K562 (cell line): Measurements from ENCODE around the gene KL. TPM values are rescaled to one million over a fixed set of nuclear protein-coding genes. Genes with fewer than 3 reads are reported as not detected.

ENCODE experiments used
- ATAC-seq: fragments of 200-7000 bp; cut with Tn5 transposase; 3 replicates; pipeline ENCODE4 v1.9.1; 2020; ENCODE audit warnings: moderate library complexity
- BruUV-seq: library from RNA; stranded (reverse); fragments of 400-500 nt; replicated peaks from 2 replicates; lab custom pipeline; 2021; lab: Mats Ljungman, UMichigan
- CTCF ChIA-PET: fragments of 300-600 bp; formaldehyde crosslinking; extraction: SDS; loops from one replicate; lab custom pipeline; 2021; ENCODE audit warnings: low intra/inter-chr PET ratio; lab: Yijun Ruan, JAX
- POLR2A ChIA-PET: fragments of 300-600, 350-650 bp; sonication (Branson Sonifier 250); formaldehyde crosslinking; extraction: SDS; loops from one replicate; lab custom pipeline; 2021; ENCODE audit warnings: antibody characterized with exemption, inconsistent platforms; lab: Yijun Ruan, JAX
- DNase-seq, 4 experiments: peaks; one replicate each; pipeline versions ENCODE4 v3.0.0 to v3.0.0-alpha.2; 2011 to 2018; ENCODE audit warnings: low spot score in 3 of 4, mixed read lengths in 3 of 4; ENCODE audit errors: extremely low read depth in 1 of 4
- FAIRE-seq: peaks from 2 replicates; lab custom pipeline; 2011; peaks lifted over from hg19 to GRCh38; lab: Jason Lieb, UNC
- H2AFZ ChIP-seq: 2 replicates; pipeline ENCODE4 v1.6.0; 2011; ENCODE audit warnings: low read depth, low read length, control low read depth, inconsistent platforms
- H3K27ac ChIP-seq: fragments of 200-600 bp; 3 replicates; pipeline ENCODE4 v1.8.0; 2011; ENCODE audit warnings: low read depth, mild to moderate bottlenecking, control low read depth, inconsistent platforms, low read length, moderate library complexity, mixed read lengths; ENCODE audit errors: extremely low read depth
- H3K27me3 ChIP-seq, 2 experiments: fragments of 300-600 bp in 1 of 2; 2 replicates in 1 of 2; 3 replicates in 1 of 2; pipeline versions ENCODE4 v1.6.0 to v1.8.0; 2011; ENCODE audit warnings: inconsistent platforms in 2 of 2, low read length in 2 of 2, mild to moderate bottlenecking in 1 of 2, mixed read lengths in 1 of 2, moderate library complexity in 1 of 2; ENCODE audit not compliant: control insufficient read depth in 2 of 2, insufficient read depth in 2 of 2
- H3K36me3 ChIP-seq: fragments of 300-600 bp; 3 replicates; pipeline ENCODE4 v1.8.0; 2011; ENCODE audit warnings: mild to moderate bottlenecking, low read length, inconsistent platforms; ENCODE audit not compliant: control insufficient read depth, insufficient read depth
- H3K4me1 ChIP-seq, 2 experiments: fragments of 200-600 bp in 1 of 2; replicated peaks in 1 of 2; 2 replicates in 1 of 2; 3 replicates in 1 of 2; pipeline versions ENCODE4 v1.5.1 to v1.8.0; 2011; ENCODE audit warnings: inconsistent platforms in 2 of 2, low read length in 2 of 2, mild to moderate bottlenecking in 1 of 2, mixed read lengths in 1 of 2, moderate library complexity in 1 of 2; ENCODE audit not compliant: control insufficient read depth in 2 of 2, insufficient read depth in 2 of 2
- H3K4me2 ChIP-seq: 2 replicates; pipeline ENCODE4 v1.6.1; 2011; ENCODE audit warnings: low read length, control low read depth, inconsistent platforms, mixed read lengths; ENCODE audit not compliant: insufficient read depth
- H3K4me3 ChIP-seq: fragments of 200-600 bp; sonication (generic), shearing (Covaris generic); 2 replicates; pipeline ENCODE4 v1.5.1; 2016; ENCODE audit warnings: control low read depth, inconsistent platforms
- H3K79me2 ChIP-seq: fragments of 200-600 bp; 3 replicates; pipeline ENCODE4 v1.8.0; 2011; ENCODE audit warnings: low read length, inconsistent platforms; ENCODE audit not compliant: control insufficient read depth, insufficient read depth
- H3K9ac ChIP-seq, 2 experiments: 2 replicates each; pipeline versions ENCODE4 v1.6.0 to v1.6.1; 2011; ENCODE audit warnings: low read depth in 2 of 2, low read length in 2 of 2, control low read depth in 1 of 2, inconsistent platforms in 1 of 2, mild to moderate bottlenecking in 1 of 2, mixed read lengths in 1 of 2; ENCODE audit not compliant: insufficient read depth in 1 of 2
- H3K9me1 ChIP-seq: one replicate; pipeline ENCODE4 v1.6.0; 2011; ENCODE audit warnings: inconsistent platforms, mild to moderate bottlenecking, low read length, moderate library complexity; ENCODE audit not compliant: control insufficient read depth, insufficient read depth
- H3K9me3 ChIP-seq: replicated peaks from 2 replicates; pipeline ENCODE4 v1.5.1; 2011; ENCODE audit warnings: low read depth, low read length, inconsistent platforms; ENCODE audit not compliant: control insufficient read depth, insufficient read depth
- H4K20me1 ChIP-seq: replicated peaks from 2 replicates; pipeline ENCODE4 v1.6.1; 2011; ENCODE audit warnings: low read length, inconsistent platforms, mixed read lengths; ENCODE audit not compliant: control insufficient read depth, insufficient read depth
- CHD4 ChIP-seq: fragments of 200-600 bp; sonication (generic); IDR thresholded peaks from 3 replicates; pipeline ENCODE4 v1.6.1; 2012; ENCODE audit warnings: low read depth, mild to moderate bottlenecking, mixed read lengths, low read length, inconsistent platforms; ENCODE audit not compliant: insufficient read depth, insufficient replicate concordance, poor library complexity, severe bottlenecking
- EGR1 ChIP-seq: fragments of 450-650 bp; conservative IDR thresholded peaks from 2 replicates; pipeline ENCODE4 v1.6.1; 2017; ENCODE audit warnings: mild to moderate bottlenecking
- NFATC3 ChIP-seq: fragments of 450-650 bp; IDR thresholded peaks from 2 replicates; pipeline ENCODE4 v1.6.1; 2017; ENCODE audit warnings: mild to moderate bottlenecking
- RFX1 ChIP-seq: fragments of 450-650 bp; IDR thresholded peaks from 2 replicates; pipeline ENCODE4 v1.6.1; 2016; ENCODE audit warnings: mild to moderate bottlenecking, moderate library complexity
- SIN3B ChIP-seq: fragments of 450-650 bp; IDR thresholded peaks from 2 replicates; pipeline ENCODE4 v1.6.1; 2017; ENCODE audit warnings: low read depth, mild to moderate bottlenecking, moderate library complexity
- SMAD2 ChIP-seq: fragments of 150-350 bp; IDR thresholded peaks from 2 replicates; pipeline ENCODE4 v1.6.1; 2014; ENCODE audit warnings: low read depth, mild to moderate bottlenecking, low read length
- ZKSCAN1 ChIP-seq: fragments of 150-350 bp; IDR thresholded peaks from 2 replicates; pipeline ENCODE4 v1.6.1; 2016; ENCODE audit warnings: low read depth, low read length
- ZNF551 ChIP-seq: fragments of 250-450 bp; sonication (Bioruptor Pico); IDR thresholded peaks from 2 replicates; pipeline ENCODE4 v1.5.0; 2021; ENCODE audit warnings: mild to moderate bottlenecking, moderate library complexity
- WGBS: fragments of 100-300 bp; shearing (Covaris generic); methylation state at CpG from one replicate; pipeline ENCODE4 v1.1.6; 2016; ENCODE audit warnings: low coverage, mixed read lengths; ENCODE audit not compliant: insufficient coverage; ENCODE audit errors: missing lambda C conversion rate; 5-methylcytosine and 5-hydroxymethylcytosine counted together
- in situ Hi-C: fragments of 300-500 bp; cut with MboI; formaldehyde crosslinking; loops from 4 replicates; pipeline ENCODE4 v1.15.0; 2018; ENCODE audit warnings: inconsistent platforms, mixed read lengths
- intact Hi-C: fragments of 100-400 bp; cut with micrococcal nuclease; formaldehyde crosslinking; loops from 2 replicates; pipeline ENCODE4 v1.14.2; 2022
- polyA plus RNA-seq, 8 experiments: library from polyadenylated mRNA; depleted of rRNA in 4 of 8; stranded (reverse) in 5 of 8; unstranded in 3 of 8; fragments of >200 nt; fragmentation: Nextera tagmentation in 2 of 8; fragmentation: Illumina TruSeq in 1 of 8; extraction: Ambion mirVana in 2 of 8; extraction: Trizol in 1 of 8; gene quantifications; 2 replicates each; pipeline versions ENCODE4 v1.2.1 to v1.2.3, GENCODE V29; 2011 to 2014; ENCODE audit warnings: inconsistent platforms in 1 of 8, missing spikeins in 1 of 8
- total RNA-seq, 7 experiments: library from RNA; depleted of rRNA in 6 of 7; stranded (reverse); fragments of >200 nt in 6 of 7; fragmentation: Illumina TruSeq in 2 of 7; extraction: Trizol in 2 of 7; gene quantifications; 2 replicates each; pipeline versions ENCODE4 v1.2.1 to v1.2.3, GENCODE V29; 2011 to 2021; ENCODE audit warnings: low replicate concordance in 1 of 7
- TF ChIP-seq, protein P1 (sequence below): sonication (generic); formaldehyde crosslinking; IDR thresholded peaks from 2 replicates; pipeline ENCODE4 v1.8.0; 2022; ENCODE audit warnings: mild to moderate bottlenecking, missing genetic modification reagents, borderline replicate concordance

KL gene
- total and polyA plus RNA-seq, 9 of the 15 experiments (the other 6 are each of a cell fraction or from before 2014, with no cell fraction given), result not detected

DNA sequence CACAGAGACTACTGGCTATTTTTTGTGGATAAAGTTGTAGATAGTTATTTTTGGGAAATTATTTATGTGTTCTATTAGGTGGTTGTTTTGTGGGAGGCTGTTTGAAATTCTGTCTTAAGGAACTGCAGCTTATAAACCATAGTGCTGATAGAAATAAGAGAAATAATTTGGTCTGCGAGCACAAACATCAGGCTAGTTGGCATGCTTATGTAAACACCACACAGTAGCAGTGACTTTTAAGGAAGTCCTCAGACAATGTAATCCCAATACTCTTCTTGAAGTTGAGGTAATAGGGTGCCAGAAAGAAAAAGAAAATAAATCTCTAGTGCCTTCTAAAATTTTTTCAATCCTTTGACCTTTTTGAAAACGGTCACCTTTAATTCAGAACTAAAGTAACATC lies 23.9 kb downstream of the KL start:
- POLR2A ChIA-PET, result no interaction called here
- no peak for DNase-seq
- 0% methylated on average over 2 of the region's 2 CpGs for WGBS
- no peak for TF ChIP-seq ZNF551 (CRISPR knock-in tag)
- TF ChIP-seq, protein P1, sequence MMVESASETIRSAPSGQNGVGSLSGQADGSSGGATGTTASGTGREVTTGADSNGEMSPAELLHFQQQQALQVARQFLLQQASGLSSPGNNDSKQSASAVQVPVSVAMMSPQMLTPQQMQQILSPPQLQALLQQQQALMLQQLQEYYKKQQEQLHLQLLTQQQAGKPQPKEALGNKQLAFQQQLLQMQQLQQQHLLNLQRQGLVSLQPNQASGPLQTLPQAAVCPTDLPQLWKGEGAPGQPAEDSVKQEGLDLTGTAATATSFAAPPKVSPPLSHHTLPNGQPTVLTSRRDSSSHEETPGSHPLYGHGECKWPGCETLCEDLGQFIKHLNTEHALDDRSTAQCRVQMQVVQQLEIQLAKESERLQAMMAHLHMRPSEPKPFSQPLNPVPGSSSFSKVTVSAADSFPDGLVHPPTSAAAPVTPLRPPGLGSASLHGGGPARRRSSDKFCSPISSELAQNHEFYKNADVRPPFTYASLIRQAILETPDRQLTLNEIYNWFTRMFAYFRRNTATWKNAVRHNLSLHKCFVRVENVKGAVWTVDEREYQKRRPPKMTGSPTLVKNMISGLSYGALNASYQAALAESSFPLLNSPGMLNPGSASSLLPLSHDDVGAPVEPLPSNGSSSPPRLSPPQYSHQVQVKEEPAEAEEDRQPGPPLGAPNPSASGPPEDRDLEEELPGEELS (CRISPR knock-in tag), result no peak
- TF ChIP-seq EGR1, result no peak
- no peak for TF ChIP-seq NFATC3
- TF ChIP-seq SIN3B, result no peak
- TF ChIP-seq SMAD2, result no peak
- TF ChIP-seq ZKSCAN1, result no peak
- TF ChIP-seq CHD4, result no peak
- no peak for TF ChIP-seq RFX1
- TF ChIP-seq, all 486 proteins: peak for 0
- intact Hi-C loops (no loop called here), in situ Hi-C loops (no loop called here)
- H3K4me2 ChIP-seq, result no peak overlapping the region
- no peak overlapping the region for H2AFZ ChIP-seq
- H3K9me3 ChIP-seq, result no peaks in the 10 kb centered on the region
- CTCF ChIA-PET, result no interaction called here
- no TSS peak for BruUV-seq
- H3K9ac ChIP-seq, result no peak overlapping the region
- FAIRE-seq, result no peak
- H4K20me1 ChIP-seq, result no peaks in the 10 kb centered on the region
- no peak overlapping the region for H3K4me3 ChIP-seq
- ATAC-seq, result no peak
- no peak overlapping the region for H3K27ac ChIP-seq
- H3K9me1 ChIP-seq, result no peaks in the 10 kb centered on the region
- H3K36me3 ChIP-seq, result no peaks in the 10 kb centered on the region
- no peaks in the 10 kb centered on the region for H3K27me3 ChIP-seq
- no peaks in the 10 kb centered on the region for H3K79me2 ChIP-seq
- H3K4me1 ChIP-seq, result no peaks in the 10 kb centered on the region
